ENCODE results near the gene ARHGEF37.
A peak's percentile ranks its signal among the peaks of the same experiment; 100 is the strongest.
"Not testable (repeated sequence)": the region's sequence is repeated elsewhere in the genome, so short reads cannot be mapped to it uniquely, and the experiment has no call there.

Gene ARHGEF37

GRCh38 chr5:149631506-149631905 lies 50.2 kb downstream of the ARHGEF37 start:
- no peak for DNase-seq

- no peak for DNase-seq
Measured at GRCh38 chr5:149632311-149633251, 51.3 kb downstream of the ARHGEF37 start.

GRCh38 chr5:149633476-149634350 lies 52.4 kb downstream of the ARHGEF37 start:
- no peak for DNase-seq

- no peak for DNase-seq
Measured at GRCh38 chr5:149635394-149635793, 54.1 kb downstream of the ARHGEF37 start.

- DNase-seq, result no peak
Measured at GRCh38 chr5:149636191-149636860, 55.0 kb downstream of the ARHGEF37 start.

DNA sequence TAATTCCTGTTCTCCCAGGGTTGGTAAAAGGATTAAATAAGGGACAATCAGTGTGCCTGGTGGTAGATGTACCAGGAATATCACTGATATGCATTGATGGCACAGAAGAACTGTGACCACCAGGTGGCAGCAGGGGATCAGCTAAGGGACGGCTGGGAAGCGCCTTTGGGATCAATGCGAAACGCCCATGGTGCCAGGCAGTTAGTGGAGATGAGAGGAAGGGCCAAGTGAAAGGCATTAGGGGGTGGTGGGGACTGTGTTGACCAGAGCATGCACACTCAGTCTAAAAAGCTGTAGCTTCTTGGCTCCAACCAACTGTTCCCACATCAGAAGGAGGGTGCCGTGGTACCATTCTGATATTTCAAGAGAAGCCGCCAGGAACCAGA lies 55.6 kb downstream of the ARHGEF37 start:
- peak; percentile 58 for DNase-seq

DNA sequence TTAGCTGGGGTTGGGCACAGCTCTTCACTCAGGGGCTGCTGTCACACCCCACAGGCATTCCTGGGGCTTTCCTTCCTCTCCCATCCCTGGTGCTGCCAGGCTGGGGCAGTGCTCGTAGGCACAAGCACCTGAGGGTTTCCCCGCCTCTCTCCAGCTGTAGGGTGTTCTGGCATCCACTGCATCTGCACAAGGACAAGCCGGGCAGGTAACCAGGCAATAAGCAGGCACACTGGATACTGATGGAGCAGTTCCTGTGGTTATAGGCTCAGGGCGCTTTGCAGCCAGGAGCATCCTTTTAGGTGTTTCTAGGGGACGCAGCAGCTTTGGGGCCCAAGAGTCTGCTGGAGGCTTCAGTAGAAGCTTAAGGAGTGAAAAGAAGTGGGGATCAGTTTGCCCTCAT lies 56.8 kb downstream of the ARHGEF37 start:
- DNase-seq, result no peak

- DNase-seq, result no peak
Measured at GRCh38 chr5:149638546-149639241, 57.4 kb downstream of the ARHGEF37 start.

- no peak for DNase-seq
Measured at GRCh38 chr5:149639737-149640136, 58.4 kb downstream of the ARHGEF37 start.

GRCh38 chr5:149640350-149640999 lies 59.2 kb downstream of the ARHGEF37 start:
- no peak for DNase-seq

DNA sequence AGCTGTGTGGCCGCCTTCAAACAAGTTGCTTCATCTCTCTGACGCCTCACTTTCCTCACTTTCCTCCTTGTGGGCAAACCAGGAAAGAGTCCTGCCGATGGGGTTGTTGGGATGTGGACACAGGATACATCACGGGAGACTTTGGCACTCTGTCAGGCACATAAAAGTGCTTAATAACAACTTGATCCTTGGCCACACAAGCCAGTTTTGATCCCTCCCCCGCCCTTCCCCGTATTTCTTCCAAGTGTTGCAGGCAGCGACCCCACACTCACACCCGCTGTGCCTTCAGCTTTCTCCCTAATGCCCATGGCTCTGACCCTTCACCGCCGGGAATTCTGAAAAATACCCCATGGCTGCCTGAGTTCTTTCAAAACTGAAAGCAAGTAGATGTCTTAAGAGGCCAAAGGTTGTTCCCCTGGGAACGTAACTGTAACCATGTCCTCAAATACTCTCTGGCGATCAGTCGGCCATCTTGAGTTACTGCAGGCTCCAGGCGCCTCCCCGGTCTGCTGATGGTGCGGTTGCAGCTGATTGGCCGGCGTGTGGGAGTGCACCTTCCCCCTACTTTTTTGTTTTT lies 59.8 kb downstream of the ARHGEF37 start:
- DNase-seq, result no peak

- no peak for DNase-seq
Measured at GRCh38 chr5:149641600-149641999, 60.3 kb downstream of the ARHGEF37 start.

- DNase-seq, result no peak
Measured at GRCh38 chr5:149643781-149644180, 62.5 kb downstream of the ARHGEF37 start.

- DNase-seq, result no peak
Measured at GRCh38 chr5:149644629-149645028, 63.3 kb downstream of the ARHGEF37 start.

- no peak for DNase-seq
Measured at GRCh38 chr5:149645236-149645635, 63.9 kb downstream of the ARHGEF37 start.

- DNase-seq, result no peak
Measured at GRCh38 chr5:149645725-149646124, 64.4 kb downstream of the ARHGEF37 start.

- DNase-seq, result no peak
Measured at GRCh38 chr5:149646564-149646963, 65.3 kb downstream of the ARHGEF37 start.

- DNase-seq, result no peak
Measured at GRCh38 chr5:149647334-149647733, 66.0 kb downstream of the ARHGEF37 start.

DNA sequence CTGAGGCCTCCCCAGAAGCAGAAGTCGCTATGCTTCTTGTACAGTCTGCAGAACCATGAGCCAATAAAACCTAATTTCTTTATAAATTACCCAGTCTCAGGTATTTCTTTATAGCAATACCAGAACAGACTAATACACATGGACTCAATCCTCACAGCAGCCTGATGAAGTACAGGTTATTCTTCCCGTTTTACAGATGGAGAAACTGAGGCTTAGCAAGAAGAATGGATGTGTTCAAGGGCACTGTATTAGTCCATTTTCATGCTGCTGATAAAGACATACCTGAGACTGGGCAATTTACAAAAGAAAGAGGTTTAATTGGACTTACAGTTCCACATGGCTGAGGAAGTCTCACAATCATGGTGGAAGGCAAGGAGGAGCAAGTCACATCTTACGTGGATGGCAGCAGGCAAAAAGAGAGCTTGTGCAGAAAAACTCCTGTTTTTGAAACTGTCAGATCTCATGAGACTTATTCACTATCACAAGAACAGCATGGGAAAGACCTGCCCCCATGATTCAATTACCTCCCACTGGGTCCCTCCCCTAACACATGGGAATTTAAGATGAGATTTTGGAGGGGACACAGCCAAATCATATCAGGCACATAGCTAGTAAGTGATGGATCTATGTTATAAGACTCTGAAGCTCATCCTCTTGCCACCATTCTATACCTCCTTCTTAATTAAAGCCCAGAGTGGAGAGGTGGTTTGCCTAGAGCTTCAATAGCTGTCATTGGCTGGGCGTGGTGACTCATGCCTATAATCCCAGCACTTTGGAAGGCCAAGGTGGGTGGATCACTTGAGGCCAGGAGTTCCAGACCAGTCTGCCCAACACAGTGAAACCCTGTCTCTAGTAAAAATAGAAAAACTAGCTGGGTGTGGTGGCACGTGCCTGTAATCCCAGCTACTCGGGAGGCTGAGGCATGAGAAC lies 67.4 kb downstream of the ARHGEF37 start:
- not testable (repeated sequence) for DNase-seq

DNA sequence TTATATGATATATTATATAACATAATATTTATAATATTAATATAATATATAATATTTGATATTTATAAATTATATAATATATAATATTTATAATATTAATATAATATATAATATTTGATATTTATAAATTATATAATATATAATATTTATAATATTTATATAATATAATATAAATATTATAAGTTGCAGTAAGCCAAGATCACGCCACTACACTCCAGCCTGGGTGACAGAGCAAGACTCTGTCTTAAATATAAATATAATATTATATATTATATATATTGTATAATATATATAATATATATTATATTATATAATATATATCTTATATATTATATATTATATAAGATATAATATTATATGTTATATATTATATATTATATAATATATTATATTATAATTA lies 68.4 kb downstream of the ARHGEF37 start:
- DNase-seq, result not testable (repeated sequence)

Measured in NCI-H748 treated with DMSO at 0.1 percent for 48 hours (cell line).